PC-9 (cell line): ENCODE data around the gene PCDHB12. TPM values are rescaled to one million over a fixed set of nuclear protein-coding genes. Genes with fewer than 3 reads are reported as not detected.
A peak's percentile ranks its signal among the peaks of the same experiment; 100 is the strongest.
"Not testable (repeated sequence)": the region's sequence is repeated elsewhere in the genome, so short reads cannot be mapped to it uniquely, and the experiment has no call there.

Source experiments
- BruUV-seq: library from RNA; stranded (reverse); fragments of 400-500 nt; replicated peaks from 2 replicates; lab custom pipeline; 2021; lab: Mats Ljungman, UMichigan
- CTCF ChIA-PET: fragments of 300-600 bp; sonication (Branson Sonifier 250); formaldehyde crosslinking; loops from one replicate; lab custom pipeline; 2022; ENCODE audit warnings: antibody characterized with exemption; lab: Charles Lee
- POLR2A ChIA-PET: fragments of 300-600 bp; sonication (Branson Sonifier 250); formaldehyde crosslinking; loops from one replicate; lab custom pipeline; 2022; ENCODE audit warnings: antibody characterized with exemption; ENCODE audit not compliant: unreplicated experiment; lab: Charles Lee
- DNase-seq, 2 experiments: peaks; one replicate each; pipeline versions ENCODE4 v3.0.0 to v3.0.0-alpha.2; 2015 to 2022; ENCODE audit warnings: mixed read lengths in 1 of 2
- H2AFZ ChIP-seq: fragments of 200-600 bp; sonication (generic); 2 replicates; pipeline ENCODE4 v1.8.1; 2017; ENCODE audit warnings: antibody characterized with exemption
- H3F3A ChIP-seq: fragments of 200-600 bp; sonication (generic); 2 replicates; pipeline ENCODE4 v1.8.1; 2017; ENCODE audit warnings: antibody characterized with exemption, mild to moderate bottlenecking, low read depth; ENCODE audit not compliant: insufficient read depth
- H3K27ac ChIP-seq: fragments of 200-600 bp; sonication (generic); 2 replicates; pipeline ENCODE4 v1.6.1; 2016; ENCODE audit warnings: mixed run types
- H3K27me3 ChIP-seq: fragments of 200-600 bp; sonication (generic); 2 replicates; pipeline ENCODE4 v1.6.1; 2016; ENCODE audit warnings: low read depth, mixed run types; ENCODE audit not compliant: insufficient read depth
- H3K36me3 ChIP-seq: fragments of 200-600 bp; sonication (generic); 2 replicates; pipeline ENCODE4 v1.6.1; 2016; ENCODE audit warnings: low read depth, mixed run types
- H3K4me1 ChIP-seq: fragments of 200-600 bp; sonication (generic); replicated peaks from 2 replicates; pipeline ENCODE4 v1.6.1; 2016; ENCODE audit warnings: mixed run types; ENCODE audit not compliant: insufficient read depth
- H3K4me2 ChIP-seq: fragments of 200-600 bp; sonication (generic); 2 replicates; pipeline ENCODE4 v1.6.1; 2017; ENCODE audit warnings: mixed run types
- H3K4me3 ChIP-seq: fragments of 200-600 bp; sonication (generic); 2 replicates; pipeline ENCODE4 v1.6.1; 2016; ENCODE audit warnings: mixed run types
- H3K79me2 ChIP-seq: fragments of 200-600 bp; sonication (generic); 2 replicates; pipeline ENCODE4 v1.6.1; 2017; ENCODE audit warnings: low read depth, mixed run types
- H3K9me2 ChIP-seq: fragments of 200-600 bp; sonication (generic); 2 replicates; pipeline ENCODE4 v1.8.1; 2017; ENCODE audit warnings: mild to moderate bottlenecking; ENCODE audit not compliant: insufficient read depth
- H3K9me3 ChIP-seq: fragments of 200-600 bp; sonication (generic); 2 replicates; pipeline ENCODE4 v1.8.1; 2016; ENCODE audit warnings: low read depth; ENCODE audit not compliant: insufficient read depth
- H4K20me1 ChIP-seq: fragments of 200-600 bp; sonication (generic); 2 replicates; pipeline ENCODE4 v1.8.1; 2017; ENCODE audit not compliant: insufficient read depth
- CTCF ChIP-seq: fragments of 200-600 bp; sonication (generic); conservative IDR thresholded peaks from 2 replicates; pipeline ENCODE4 v1.6.1; 2017; ENCODE audit warnings: mixed run types, antibody characterized with exemption, mild to moderate bottlenecking, moderate library complexity
- EZH2 ChIP-seq: fragments of 200-600 bp; sonication (generic); IDR thresholded peaks from 2 replicates; pipeline ENCODE4 v1.8.0; 2017; ENCODE audit warnings: antibody characterized with exemption, low read depth
- intact Hi-C: fragments of 100-400 bp; cut with micrococcal nuclease; formaldehyde crosslinking; loops from one replicate; pipeline ENCODE4 v1.10.0; 2022; ENCODE audit not compliant: unreplicated experiment
- total RNA-seq: library from RNA; stranded (reverse); gene quantifications from 2 replicates; pipeline ENCODE4 v1.2.3, GENCODE V29; 2021

The PCDHB12 gene
- total RNA-seq, 1 experiment from 2014 or later = not detected

- CTCF ChIA-PET = interaction anchor here (0.5 to 1.1 kb wide), 6 partner anchors 129 to 793 kb away, joined by 3 to 14 read pairs (median 4); partner anchors contain the start of genes PCDHB2 and PCDHGA10
- peak within 1 kb of the TSS; percentile 52 for H3K4me3 ChIP-seq
- POLR2A ChIA-PET = interaction anchor here (0.6 kb wide), 1 partner anchor 474 kb away, joined by 4 read pairs; no protein-coding TSS in a partner anchor
- no peaks in the 10 kb centered on the region for H3K36me3 ChIP-seq
- H3F3A ChIP-seq = no peaks in the 10 kb centered on the region
- TF ChIP-seq EZH2 (no peak), CTCF (peak; percentile 66)
- intact Hi-C loops = loop anchor here (2.0 to 5.0 kb wide), 2 partner anchors 189 to 342 kb away; partner anchors contain the start of gene PCDHGA10
- peak in 1 of 2 experiments; percentile 9 for DNase-seq
- no peaks in the 10 kb centered on the region for H3K27me3 ChIP-seq
- H3K9me3 ChIP-seq = no peaks in the 10 kb centered on the region
- H3K4me1 ChIP-seq = no peaks in the 10 kb centered on the region
- no peak within 1 kb of the TSS for H3K27ac ChIP-seq
- no peaks in the 10 kb centered on the region for H4K20me1 ChIP-seq
- no peaks in the 10 kb centered on the region for H3K9me2 ChIP-seq
- H3K79me2 ChIP-seq = no peaks in the 10 kb centered on the region
- H2AFZ ChIP-seq = peak within 1 kb of the TSS; percentile 79
- BruUV-seq = no TSS peak
- H3K4me2 ChIP-seq = peak within 1 kb of the TSS; percentile 85
Observed at GRCh38 chr5:141223112-141223783, 14.7 kb downstream of the PCDHB12 start, which contains the start of gene PCDHB14. Gene PCDHB14 (plus strand): TSS chr5:141223343. CDS start chr5:141223506, 163 bp downstream.

- H3K27ac ChIP-seq, DNase-seq, H3K9me2 ChIP-seq, BruUV-seq, H4K20me1 ChIP-seq, H3K9me3 ChIP-seq, H3K4me2 ChIP-seq, CTCF ChIA-PET, H3K36me3 ChIP-seq, H2AFZ ChIP-seq, H3K79me2 ChIP-seq, H3K4me3 ChIP-seq, POLR2A ChIA-PET, H3K27me3 ChIP-seq, H3K4me1 ChIP-seq, H3F3A ChIP-seq: not testable (repeated sequence)
- intact Hi-C loops = loop anchor here (5.0 kb wide), 1 partner anchor 187 kb away; the partner anchor contains the start of gene PCDHGA10
Observed at GRCh38 chr5:141224844-141225243, 16.3 kb downstream of the PCDHB12 start.

GRCh38 chr5:141225421-141225820 lies 16.9 kb downstream of the PCDHB12 start:
- POLR2A ChIA-PET = not testable (repeated sequence)

GRCh38 chr5:141234109-141234667 lies 25.7 kb downstream of the PCDHB12 start:
- TF ChIP-seq CTCF (peak; percentile 44), EZH2 (no peak)
- no peak overlapping the region for H3K27ac ChIP-seq
- H3F3A ChIP-seq = no peaks in the 10 kb centered on the region
- H3K9me2 ChIP-seq = no peaks in the 10 kb centered on the region
- H3K4me3 ChIP-seq = no peak overlapping the region; the same call in 1 of the 2 replicates
- H2AFZ ChIP-seq = peak overlapping the region; percentile 66; the same call in 1 of the 2 replicates
- H4K20me1 ChIP-seq = no peaks in the 10 kb centered on the region
- H3K9me3 ChIP-seq = no peaks in the 10 kb centered on the region; the same call in 1 of the 2 replicates
- BruUV-seq = no TSS peak
- no peaks in the 10 kb centered on the region for H3K36me3 ChIP-seq
- ChIA-PET POLR2A (no interaction called here), CTCF (interaction anchor here (1.6 kb wide), 1 partner anchor 333 kb away, joined by 4 read pairs; no protein-coding TSS in a partner anchor)
- no peaks in the 10 kb centered on the region; the same call in 1 of the 2 replicates for H3K27me3 ChIP-seq
- H3K79me2 ChIP-seq = no peaks in the 10 kb centered on the region
- no peaks in the 10 kb centered on the region for H3K4me1 ChIP-seq
- intact Hi-C loops = no loop called here
- DNase-seq = peak in 1 of 2 experiments; percentile 7
- H3K4me2 ChIP-seq = peak overlapping the region; percentile 1; the same call in 1 of the 2 replicates

More at GRCh38 chr5:141225421-141225820, 16.9 kb downstream of the PCDHB12 start:
- DNase-seq, H3K79me2 ChIP-seq, H3K4me3 ChIP-seq, H4K20me1 ChIP-seq, H3K27me3 ChIP-seq, H3F3A ChIP-seq, H3K4me2 ChIP-seq, H3K27ac ChIP-seq, BruUV-seq, H3K9me2 ChIP-seq, CTCF ChIA-PET, H3K9me3 ChIP-seq, H3K36me3 ChIP-seq, H2AFZ ChIP-seq, intact Hi-C loops, H3K4me1 ChIP-seq: not testable (repeated sequence)

GRCh38 chr5:141235922-141236321 lies 27.4 kb downstream of the PCDHB12 start:
- H4K20me1 ChIP-seq, H3K9me3 ChIP-seq, intact Hi-C loops, DNase-seq, H3K79me2 ChIP-seq, H3K4me3 ChIP-seq, H3F3A ChIP-seq, BruUV-seq, H3K27ac ChIP-seq, H3K4me2 ChIP-seq, POLR2A ChIA-PET, H3K9me2 ChIP-seq, H3K27me3 ChIP-seq, H3K36me3 ChIP-seq, CTCF ChIA-PET, H3K4me1 ChIP-seq, H2AFZ ChIP-seq: not testable (repeated sequence)
